NB4 (cell line): ENCODE data around the gene ASIP.

Experiments
- MYC ChIP-seq: IDR thresholded peaks from 2 replicates; pipeline ENCODE4 v1.6.1; 2011; ENCODE audit warnings: low read depth, low read length
- POLR2A ChIP-seq: IDR thresholded peaks from 2 replicates; pipeline ENCODE4 v1.6.1; 2011; ENCODE audit warnings: mild to moderate bottlenecking; ENCODE audit not compliant: insufficient read length; ENCODE audit errors: extremely low read depth
- TF ChIP-seq, protein P1 (sequence below): IDR thresholded peaks from 2 replicates; pipeline ENCODE4 v1.6.1; 2011; ENCODE audit warnings: low read depth, low read length

GRCh38 chr20:34295284-34295683 lies 54.1 kb downstream of the ASIP start:
- TF ChIP-seq POLR2A (no peak), MYC (no peak)
- TF ChIP-seq, protein P1, sequence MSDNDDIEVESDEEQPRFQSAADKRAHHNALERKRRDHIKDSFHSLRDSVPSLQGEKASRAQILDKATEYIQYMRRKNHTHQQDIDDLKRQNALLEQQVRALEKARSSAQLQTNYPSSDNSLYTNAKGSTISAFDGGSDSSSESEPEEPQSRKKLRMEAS, result no peak
